Activated B cell treated with CpG ODN at 0.5 μM for 24 hours (primary cell): ENCODE measurements around the gene COX7A2. TPM values are rescaled to one million over a fixed set of nuclear protein-coding genes. Genes with fewer than 3 reads are reported as not detected.

Experiments
- ATAC-seq: fragments of 200-7000 bp; cut with Tn5 transposase; one replicate; pipeline ENCODE4 v1.10.0; 2021; ENCODE audit warnings: low read depth, mild to moderate bottlenecking, moderate library complexity
- CTCF ChIA-PET: fragments of 350-600 bp; sonication (Branson Sonifier 250); formaldehyde crosslinking; loops from one replicate; lab custom pipeline; 2021; ENCODE audit warnings: antibody characterized with exemption; lab: Charles Lee
- POLR2A ChIA-PET: fragments of 350-600 bp; sonication (Branson Sonifier 250); formaldehyde crosslinking; loops from one replicate; lab custom pipeline; 2021; ENCODE audit warnings: antibody characterized with exemption; lab: Charles Lee
- DNase-seq: peaks from one replicate; pipeline ENCODE4 v3.0.0; 2022
- H3K27ac Mint-ChIP-seq: one replicate; pipeline ENCODE4 v1.8.0; 2020; ENCODE audit warnings: mixed read lengths
- H3K27me3 Mint-ChIP-seq: one replicate; pipeline ENCODE4 v1.8.0; 2021; ENCODE audit warnings: mixed read lengths
- H3K36me3 Mint-ChIP-seq: one replicate; pipeline ENCODE4 v1.8.0; 2021; ENCODE audit warnings: low read depth, mixed read lengths
- H3K4me1 Mint-ChIP-seq: one replicate; pipeline ENCODE4 v1.8.0; 2021; ENCODE audit warnings: mixed read lengths
- H3K4me3 Mint-ChIP-seq: one replicate; pipeline ENCODE4 v1.8.0; 2020; ENCODE audit warnings: mild to moderate bottlenecking, mixed read lengths
- H3K9me3 Mint-ChIP-seq: one replicate; pipeline ENCODE4 v1.8.0; 2020; ENCODE audit warnings: mixed read lengths
- CTCF ChIP-seq: fragments of 200-600 bp; IDR thresholded peaks from one replicate; pipeline ENCODE4 v1.8.0; 2022; ENCODE audit warnings: antibody characterized with exemption, mild to moderate bottlenecking
- intact Hi-C: fragments of 100-400 bp; cut with micrococcal nuclease; formaldehyde crosslinking; loops from one replicate; pipeline ENCODE4 v1.15.1; 2024
- total RNA-seq: library from RNA; stranded (reverse); gene quantifications from 2 replicates; pipeline ENCODE4 v1.2.3, GENCODE V29; 2022

COX7A2 gene
- total RNA-seq, 1 donor from 2014 or later = 259 TPM

GRCh38 chr6:75263401-75263750, 19.8 kb upstream of the COX7A2 start:
- intact Hi-C loops = no loop called here
- DNase-seq (no peak), ATAC-seq (no peak)
- no peak overlapping the region for H3K27ac Mint-ChIP-seq
- ChIA-PET CTCF (interaction anchor here (0.6 kb wide), 1 partner anchor 360 kb away, joined by 3 read pairs; no protein-coding TSS in a partner anchor), POLR2A (no interaction called here)
- no peak for TF ChIP-seq CTCF
- H3K9me3 Mint-ChIP-seq = no peaks in the 10 kb centered on the region
- H3K36me3 Mint-ChIP-seq = peaks cover 57% of the 10 kb centered on the region
- H3K27me3 Mint-ChIP-seq = no peaks in the 10 kb centered on the region
- peaks cover 6% of the 10 kb centered on the region for H3K4me1 Mint-ChIP-seq
- no peak overlapping the region for H3K4me3 Mint-ChIP-seq

GRCh38 chr6:75262716-75263400, 19.3 kb upstream of the COX7A2 start:
- Mint-ChIP-seq H3K27ac (no peak overlapping the region), H3K27me3 (no peaks in the 10 kb centered on the region), H3K4me3 (no peak overlapping the region), H3K36me3 (peaks cover 61% of the 10 kb centered on the region), H3K9me3 (no peaks in the 10 kb centered on the region), H3K4me1 (peaks cover 6% of the 10 kb centered on the region)
- DNase-seq = no peak
- TF ChIP-seq CTCF = no peak
- ATAC-seq = no peak
- POLR2A ChIA-PET = no interaction called here
- intact Hi-C loops = no loop called here
- CTCF ChIA-PET = interaction anchor here (0.6 kb wide), 1 partner anchor 360 kb away, joined by 3 read pairs; no protein-coding TSS in a partner anchor

- ATAC-seq (no peak), DNase-seq (no peak)
- no peak for TF ChIP-seq CTCF
- Mint-ChIP-seq H3K9me3 (no peaks in the 10 kb centered on the region), H3K4me3 (no peak overlapping the region), H3K27me3 (no peaks in the 10 kb centered on the region), H3K27ac (no peak overlapping the region), H3K4me1 (no peaks in the 10 kb centered on the region), H3K36me3 (peaks cover 75% of the 10 kb centered on the region)
- CTCF ChIA-PET = interaction anchor here (0.7 to 1.1 kb wide), 2 partner anchors 10 to 285 kb away, joined by 3 read pairs; no protein-coding TSS in a partner anchor
- intact Hi-C loops = loop anchor here (2.0 kb wide), 1 partner anchor 16 kb away; no protein-coding TSS in a partner anchor
- POLR2A ChIA-PET = no interaction called here
Observed at GRCh38 chr6:75261299-75261698, 17.7 kb upstream of the COX7A2 start.

- Mint-ChIP-seq H3K27ac (no peak overlapping the region), H3K4me1 (no peaks in the 10 kb centered on the region), H3K27me3 (no peaks in the 10 kb centered on the region), H3K4me3 (no peak overlapping the region), H3K36me3 (peaks cover 69% of the 10 kb centered on the region), H3K9me3 (no peaks in the 10 kb centered on the region)
- ATAC-seq (no peak), DNase-seq (no peak)
- intact Hi-C loops = no loop called here
- ChIA-PET CTCF (no interaction called here), POLR2A (interaction anchor here (0.9 kb wide), 1 partner anchor 14 kb away, joined by 4 read pairs; the partner anchor contains the start of gene COX7A2)
- no peak for TF ChIP-seq CTCF
Observed at GRCh38 chr6:75257343-75258087, 13.9 kb upstream of the COX7A2 start.

GRCh38 chr6:75250552-75250951, 7.0 kb upstream of the COX7A2 start:
- intact Hi-C loops = no loop called here
- no peak for TF ChIP-seq CTCF

More at GRCh38 chr6:75250552-75250951, 7.0 kb upstream of the COX7A2 start:
- H3K27me3 Mint-ChIP-seq = peaks cover 8% of the 10 kb centered on the region
- no peaks in the 10 kb centered on the region for H3K9me3 Mint-ChIP-seq
- no peak for ATAC-seq
- ChIA-PET CTCF (no interaction called here), POLR2A (no interaction called here)
- no peak overlapping the region for H3K4me3 Mint-ChIP-seq
- DNase-seq = no peak
- peaks cover 10% of the 10 kb centered on the region for H3K36me3 Mint-ChIP-seq
- H3K4me1 Mint-ChIP-seq = no peaks in the 10 kb centered on the region
- no peak overlapping the region for H3K27ac Mint-ChIP-seq
